Fibroblast of villous mesenchyme (primary cell): Measurements from ENCODE around the gene C3orf85. TPM values are rescaled to one million over a fixed set of nuclear protein-coding genes. Genes with fewer than 3 reads are reported as not detected.

Experiments
- DNase-seq: peaks from one replicate; pipeline ENCODE4 v3.0.0-alpha.2; 2010; ENCODE audit warnings: low read depth
- H3K4me3 ChIP-seq: 2 replicates; pipeline ENCODE4 v1.5.1; 2011; ENCODE audit warnings: low read depth, mild to moderate bottlenecking, low read length
- CTCF ChIP-seq: IDR thresholded peaks from 2 replicates; pipeline ENCODE4 v1.5.1; 2012; ENCODE audit warnings: low read depth, mild to moderate bottlenecking, low read length; ENCODE audit not compliant: insufficient read depth
- total RNA-seq: library from RNA; depleted of rRNA; stranded (reverse); fragments of >200 nt; gene quantifications from 2 replicates; pipeline ENCODE4 v1.2.3, GENCODE V29; 2012

C3orf85 gene
- total RNA-seq = not detected in 2 replicates

- H3K4me3 ChIP-seq = no peak within 1 kb of the TSS
- no peak for DNase-seq
- TF ChIP-seq CTCF = no peak
Measured at GRCh38 chr3:109136523-109136922, at the start of gene C3orf85. C3orf85 (plus strand) TSS chr3:109136719; CDS start chr3:109136848, 129 bp downstream.

GRCh38 chr3:109089265-109089664 lies 47.3 kb upstream of the C3orf85 start:
- DNase-seq = no peak
- no peak for TF ChIP-seq CTCF
- H3K4me3 ChIP-seq = no peak overlapping the region

GRCh38 chr3:109091846-109092245 lies 44.7 kb upstream of the C3orf85 start:
- H3K4me3 ChIP-seq = no peak overlapping the region
- no peak for TF ChIP-seq CTCF
- DNase-seq = no peak

GRCh38 chr3:109093561-109093960 lies 43.0 kb upstream of the C3orf85 start:
- no peak overlapping the region for H3K4me3 ChIP-seq
- no peak for TF ChIP-seq CTCF
- DNase-seq = no peak

GRCh38 chr3:109095166-109095565 lies 41.4 kb upstream of the C3orf85 start:
- DNase-seq = no peak
- H3K4me3 ChIP-seq = no peak overlapping the region
- TF ChIP-seq CTCF = no peak

- no peak for TF ChIP-seq CTCF
- DNase-seq = no peak
- H3K4me3 ChIP-seq = no peak overlapping the region
Measured at GRCh38 chr3:109098079-109098644, 38.4 kb upstream of the C3orf85 start.

GRCh38 chr3:109109574-109109973 lies 26.9 kb upstream of the C3orf85 start:
- no peak for TF ChIP-seq CTCF
- no peak overlapping the region for H3K4me3 ChIP-seq
- DNase-seq = no peak
